NCI-H2196 treated with DMSO at 0.1 percent for 48 hours (cell line): ENCODE measurements around the gene SLAIN2.
A peak's percentile ranks its signal among the peaks of the same experiment; 100 is the strongest.

Experiments
- DNase-seq: peaks from one replicate; lab custom pipeline; 2025; ENCODE audit not compliant: unreplicated experiment; lab: John Stamatoyannopoulos, UW

SLAIN2 gene

GRCh38 chr4:48369248-48369647 lies 27.9 kb downstream of the SLAIN2 start:
- no peak for DNase-seq

GRCh38 chr4:48369771-48370170 lies 28.4 kb downstream of the SLAIN2 start:
- DNase-seq, result no peak

GRCh38 chr4:48370260-48371134 lies 29.2 kb downstream of the SLAIN2 start:
- DNase-seq, result no peak

- DNase-seq, result no peak
Observed at GRCh38 chr4:48372272-48372671, 30.9 kb downstream of the SLAIN2 start.

- peak; percentile 76 for DNase-seq
Observed at GRCh38 chr4:48375651-48376304, 34.4 kb downstream of the SLAIN2 start.

GRCh38 chr4:48379587-48380180 lies 38.4 kb downstream of the SLAIN2 start:
- no peak for DNase-seq

GRCh38 chr4:48380583-48381167 lies 39.3 kb downstream of the SLAIN2 start:
- no peak for DNase-seq

GRCh38 chr4:48388525-48389154 lies 47.3 kb downstream of the SLAIN2 start:
- no peak for DNase-seq

- DNase-seq, result no peak
Observed at GRCh38 chr4:48396043-48396442, 54.7 kb downstream of the SLAIN2 start.

- no peak for DNase-seq
Observed at GRCh38 chr4:48400416-48400815, 59.1 kb downstream of the SLAIN2 start.

- no peak for DNase-seq
Observed at GRCh38 chr4:48403358-48403757, 62.0 kb downstream of the SLAIN2 start.

GRCh38 chr4:48403779-48404178 lies 62.5 kb downstream of the SLAIN2 start:
- DNase-seq, result no peak

GRCh38 chr4:48405924-48406323 lies 64.6 kb downstream of the SLAIN2 start:
- no peak for DNase-seq

- DNase-seq, result no peak
Observed at GRCh38 chr4:48409203-48409602, 67.9 kb downstream of the SLAIN2 start.

GRCh38 chr4:48410812-48411211 lies 69.5 kb downstream of the SLAIN2 start:
- no peak for DNase-seq

GRCh38 chr4:48420144-48420543 lies 78.8 kb downstream of the SLAIN2 start:
- DNase-seq, result no peak

GRCh38 chr4:48421101-48421500 lies 79.8 kb downstream of the SLAIN2 start:
- no peak for DNase-seq

GRCh38 chr4:48428926-48429325 lies 87.6 kb downstream of the SLAIN2 start:
- DNase-seq, result no peak

- DNase-seq, result no peak
Observed at GRCh38 chr4:48429709-48430474, 88.6 kb downstream of the SLAIN2 start.

- DNase-seq, result no peak
Observed at GRCh38 chr4:48431401-48431800, 90.1 kb downstream of the SLAIN2 start.
